Stimulated activated CD4-positive, alpha-beta T cell treated with anti-CD3 and anti-CD28 coated beads, Interleukin-2, amount 100 ng/mL, for 48 hours (primary cell): Measurements from ENCODE around the gene ZNF575.

Experiments used
- DNase-seq, 2 donors: peaks; one replicate each; pipeline ENCODE4 v3.0.0-alpha.2; 2020

The ZNF575 gene

GRCh38 chr19:43575955-43576878 lies 43.2 kb downstream of the ZNF575 start:
- no peak for DNase-seq

- DNase-seq = no peak
Observed at GRCh38 chr19:43578787-43579186, 45.8 kb downstream of the ZNF575 start.

DNA sequence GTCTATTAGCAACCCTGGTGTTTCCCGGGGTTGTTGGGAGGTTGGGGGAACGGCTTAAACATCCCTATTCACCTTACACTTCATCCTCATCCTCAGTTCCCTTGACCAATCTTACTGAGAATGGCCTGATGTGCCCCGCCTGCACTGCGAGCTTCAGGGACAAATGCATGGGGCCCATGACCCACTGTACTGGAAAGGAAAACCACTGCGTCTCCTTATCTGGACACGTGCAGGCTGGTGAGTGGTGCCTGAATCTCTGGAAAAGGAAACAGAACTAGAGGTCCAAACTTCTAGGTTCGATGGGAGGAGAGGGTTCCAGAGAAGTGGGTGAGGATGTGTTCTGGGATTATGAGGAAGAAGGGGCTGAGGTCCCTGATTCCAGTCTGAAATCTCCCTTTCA lies 48.5 kb downstream of the ZNF575 start:
- no peak for DNase-seq

DNA sequence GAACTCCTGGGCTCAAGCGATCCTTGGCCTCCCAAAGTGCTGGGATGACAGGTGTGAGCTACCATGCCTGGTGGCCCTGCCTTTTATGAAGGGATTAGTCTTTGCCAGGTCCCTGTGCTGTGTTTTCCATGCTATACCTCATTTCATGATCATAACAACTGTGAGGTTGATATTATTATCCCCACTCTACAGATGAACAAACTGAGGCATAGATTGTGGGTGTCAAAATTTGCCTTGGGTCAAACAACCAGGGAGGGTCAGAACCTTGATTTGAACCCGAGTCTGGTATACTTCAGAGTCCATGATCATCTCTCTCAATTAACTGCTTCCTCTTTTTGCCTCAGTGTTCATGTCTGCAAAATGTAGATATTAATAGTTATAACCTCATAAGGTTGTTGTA lies 49.5 kb downstream of the ZNF575 start:
- no peak for DNase-seq

GRCh38 chr19:43584484-43584883 lies 51.5 kb downstream of the ZNF575 start:
- no peak for DNase-seq
